ENCODE measurements around the gene PDLIM7. TPM values are rescaled to one million over a fixed set of nuclear protein-coding genes. Genes with fewer than 3 reads are reported as not detected.

Gene PDLIM7
- total RNA-seq, 1 donor from 2014 or later, result 5.3 TPM

DNA sequence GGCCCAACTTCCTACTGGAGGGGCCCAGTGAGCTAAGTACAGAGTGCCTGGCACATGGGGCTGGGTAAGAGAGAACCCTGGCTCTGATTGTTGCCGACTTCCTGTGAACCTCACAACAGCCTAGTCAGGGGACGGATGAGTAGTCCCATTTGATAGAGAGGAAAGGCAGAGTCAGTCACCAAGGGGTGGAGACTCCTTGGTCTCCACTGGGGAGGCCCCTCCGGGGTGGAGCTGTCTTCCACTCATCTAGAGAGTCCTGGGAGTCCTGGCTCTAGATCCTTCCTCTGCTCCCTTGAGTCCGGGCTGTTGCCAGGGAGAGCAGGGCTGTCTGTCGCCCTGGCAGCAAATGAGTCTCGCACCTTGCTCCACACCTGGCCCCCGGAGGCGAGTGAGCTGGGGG, 63.0 kb downstream of the PDLIM7 start:
- ATAC-seq (no peak), DNase-seq (ENCODE audit: low spot score) (no peak)

DNA sequence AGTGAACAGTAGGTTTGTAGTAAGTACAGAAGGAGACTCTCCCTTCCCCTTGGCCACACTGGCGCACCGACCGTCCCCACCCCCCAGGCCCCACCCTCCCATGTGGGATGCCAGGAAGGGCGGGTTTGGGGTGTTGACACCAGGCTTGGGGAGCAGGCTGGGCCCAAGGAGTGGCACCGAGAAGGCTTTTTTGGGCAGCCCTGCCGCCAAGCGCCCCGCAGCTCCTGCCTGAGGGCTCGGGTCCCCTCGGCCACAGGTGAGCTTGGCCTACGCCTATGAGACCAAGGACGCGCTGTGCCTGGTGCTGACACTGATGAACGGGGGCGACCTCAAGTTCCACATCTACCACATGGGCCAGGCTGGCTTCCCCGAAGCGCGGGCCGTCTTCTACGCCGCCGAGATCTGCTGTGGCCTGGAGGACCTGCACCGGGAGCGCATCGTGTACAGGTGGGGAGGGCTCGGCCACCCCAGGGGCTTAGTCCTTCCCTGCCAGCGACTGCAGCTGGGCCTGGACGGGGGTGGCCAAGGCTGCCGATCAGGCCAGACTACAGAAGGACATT, 63.7 kb downstream of the PDLIM7 start:
- no peak for DNase-seq (ENCODE audit: low spot score)
- ATAC-seq, result no peak

Other genes starting within 250 kb of the PDLIM7 start
- gene RAB24, start 193.9 kb downstream of the PDLIM7 start, total RNA-seq, result 15.3 TPM
- gene PRELID1, start 193.8 kb downstream of the PDLIM7 start, total RNA-seq, result 68.1 TPM
- 9.4 TPM for gene MXD3, start 185.7 kb downstream of the PDLIM7 start, total RNA-seq
- gene LMAN2, start 145.9 kb downstream of the PDLIM7 start, total RNA-seq, result 162 TPM
- gene RGS14, start 139.7 kb downstream of the PDLIM7 start, total RNA-seq, result 34.6 TPM
- gene SLC34A1, start 113.2 kb downstream of the PDLIM7 start, total RNA-seq, result 3.0 TPM
- not detected for gene PFN3, start 96.9 kb downstream of the PDLIM7 start, total RNA-seq
- 292 TPM for gene F12, start 88.0 kb downstream of the PDLIM7 start, total RNA-seq
- gene GRK6, start 70.9 kb downstream of the PDLIM7 start, total RNA-seq, result 9.8 TPM
- 0.63 TPM for gene PRR7, start 50.8 kb downstream of the PDLIM7 start, total RNA-seq
- 1.7 TPM for gene DBN1, start 24.0 kb downstream of the PDLIM7 start, total RNA-seq
- 3.2 TPM for gene DOK3, start 12.2 kb upstream of the PDLIM7 start, total RNA-seq
- 43.2 TPM for gene DDX41, start 19.4 kb upstream of the PDLIM7 start, total RNA-seq
- gene FAM193B, start 57.0 kb upstream of the PDLIM7 start, total RNA-seq, result 69.0 TPM
- gene TMED9, start 94.6 kb upstream of the PDLIM7 start, total RNA-seq, result 135 TPM
- gene B4GALT7, start 102.5 kb upstream of the PDLIM7 start, total RNA-seq, result 13.5 TPM

Measured in left lobe of liver (tissue), 2 donors.